Measurements from ENCODE around the gene PKP3. TPM values are rescaled to one million over a fixed set of nuclear protein-coding genes. Genes with fewer than 3 reads are reported as not detected.

PKP3 gene
- total RNA-seq, 2 experiments from 2014 or later, result not detected

Other genes starting within 250 kb of the PKP3 start
- not detected for gene SCGB1C1, start 201.1 kb upstream of the PKP3 start, total RNA-seq
- 10 to 100 TPM; 44.0 to 45.5 TPM for gene BET1L, start 186.8 kb upstream of the PKP3 start, total RNA-seq
- 100 to 1,000 TPM; 105 to 111 TPM for gene RIC8A, start 186.5 kb upstream of the PKP3 start, total RNA-seq
- gene SIRT3, start 157.9 kb upstream of the PKP3 start, total RNA-seq, result 10 to 100 TPM; 18.6 to 20.5 TPM
- gene PSMD13, start 157.2 kb upstream of the PKP3 start, total RNA-seq, result 100 to 1,000 TPM; 235 to 239 TPM
- gene NLRP6, start 115.8 kb upstream of the PKP3 start, total RNA-seq, result 1 to 10 TPM; 3.7 to 3.8 TPM
- gene PGGHG, start 105.1 kb upstream of the PKP3 start, total RNA-seq, result 100 to 1,000 TPM; 206 to 209 TPM
- gene IFITM5, start 94.7 kb upstream of the PKP3 start, total RNA-seq, result not detected
- 100 to 1,000 TPM; 474 to 496 TPM for gene IFITM2, start 86.4 kb upstream of the PKP3 start, total RNA-seq
- gene IFITM1, start 80.2 kb upstream of the PKP3 start, total RNA-seq, result 100 to 1,000 TPM; 345 to 356 TPM
- 10 to 100 TPM; 93.0 to 96.1 TPM for gene IFITM3, start 73.3 kb upstream of the PKP3 start, total RNA-seq
- gene B4GALNT4, start 24.7 kb upstream of the PKP3 start, total RNA-seq, result 1 to 10 TPM; 1.1 to 1.9 TPM
- 10 to 100 TPM; 26.4 to 27.2 TPM for gene SIGIRR, start 20.8 kb downstream of the PKP3 start, total RNA-seq
- gene ANO9, start 47.8 kb downstream of the PKP3 start, total RNA-seq, result 10 to 100 TPM; 22.2 to 22.9 TPM
- gene PTDSS2, start 56.1 kb downstream of the PKP3 start, total RNA-seq, result 10 to 100 TPM; 17.3 to 18.2 TPM
- gene RNH1, start 113.0 kb downstream of the PKP3 start, total RNA-seq, result 10 to 100 TPM; 94.7 to 97.2 TPM
- gene HRAS, start 141.4 kb downstream of the PKP3 start, total RNA-seq, result 10 to 100 TPM; 46.0 to 48.7 TPM
- gene LRRC56, start 143.3 kb downstream of the PKP3 start, total RNA-seq, result 1 to 10 TPM; 1.4 to 2.2 TPM
- gene LMNTD2, start 166.5 kb downstream of the PKP3 start, total RNA-seq, result 1 to 10 TPM; 1.2 to 1.3 TPM
- gene RASSF7, start 166.8 kb downstream of the PKP3 start, total RNA-seq, result 10 to 100 TPM in 1 of 2 experiments, 1 to 10 TPM in 1; 9.8 to 11.5 TPM
- 10 to 100 TPM; 42.3 to 44.3 TPM for gene PHRF1, start 182.3 kb downstream of the PKP3 start, total RNA-seq
- gene IRF7, start 221.7 kb downstream of the PKP3 start, total RNA-seq, result 10 to 100 TPM; 60.6 to 61.2 TPM
- gene CDHR5, start 230.7 kb downstream of the PKP3 start, total RNA-seq, result not detected
- not detected for gene SCT, start 233.0 kb downstream of the PKP3 start, total RNA-seq
- gene DRD4, start 243.1 kb downstream of the PKP3 start, total RNA-seq, result under 1 TPM; 0.26 to 0.37 TPM